KMS-11 (cell line): ENCODE results near the gene LYPD3.
A peak's percentile ranks its signal among the peaks of the same experiment; 100 is the strongest.

Source experiments
- H2AFZ ChIP-seq: fragments of 200-600 bp; sonication (generic); 2 replicates; pipeline ENCODE4 v1.6.1; 2016; ENCODE audit warnings: antibody characterized with exemption, mixed run types, low read depth
- H3K27ac ChIP-seq: fragments of 200-600 bp; sonication (generic); 2 replicates; pipeline ENCODE4 v1.6.1; 2016; ENCODE audit warnings: mild to moderate bottlenecking, mixed run types
- H3K27me3 ChIP-seq: fragments of 200-600 bp; sonication (generic); 2 replicates; pipeline ENCODE4 v1.6.1; 2017; ENCODE audit warnings: mild to moderate bottlenecking, low read depth, mixed run types, moderate library complexity; ENCODE audit not compliant: insufficient read depth
- H3K36me3 ChIP-seq: fragments of 200-600 bp; sonication (generic); 2 replicates; pipeline ENCODE4 v1.6.1; 2017; ENCODE audit warnings: mild to moderate bottlenecking, mixed run types; ENCODE audit not compliant: insufficient read depth
- H3K4me1 ChIP-seq: fragments of 200-600 bp; sonication (generic); 2 replicates; pipeline ENCODE4 v1.6.1; 2016; ENCODE audit warnings: mild to moderate bottlenecking, low read depth, mixed run types; ENCODE audit not compliant: poor library complexity, severe bottlenecking
- H3K4me2 ChIP-seq: fragments of 200-600 bp; sonication (generic); 2 replicates; pipeline ENCODE4 v1.7.0; 2016; ENCODE audit warnings: mild to moderate bottlenecking, mixed run types
- H3K4me3 ChIP-seq: fragments of 200-600 bp; sonication (generic); IDR thresholded peaks from 2 replicates; pipeline ENCODE4 v1.6.1; 2017; ENCODE audit warnings: low read depth, low read length, mixed read lengths; ENCODE audit not compliant: insufficient read depth
- H3K79me2 ChIP-seq: fragments of 200-600 bp; sonication (generic); 2 replicates; pipeline ENCODE4 v1.6.1; 2016; ENCODE audit warnings: low read depth, mixed run types; ENCODE audit not compliant: insufficient read depth
- H3K9ac ChIP-seq: fragments of 200-600 bp; sonication (generic); 2 replicates; pipeline ENCODE4 v1.6.1; 2016; ENCODE audit warnings: mild to moderate bottlenecking, mixed run types
- H4K20me1 ChIP-seq: fragments of 200-600 bp; sonication (generic); 2 replicates; pipeline ENCODE4 v1.6.1; 2016; ENCODE audit warnings: mild to moderate bottlenecking, mixed run types; ENCODE audit not compliant: insufficient read depth
- CTCF ChIP-seq: fragments of 200-600 bp; sonication (generic); conservative IDR thresholded peaks from 2 replicates; pipeline ENCODE4 v1.6.1; 2017; ENCODE audit warnings: low read depth, mild to moderate bottlenecking, antibody characterized with exemption, low read length, moderate library complexity, mixed read lengths

The LYPD3 gene

GRCh38 chr19:43467276-43467675 is 1.9 kb upstream of the LYPD3 start:
- Histone ChIP-seq H3K27me3 (no peaks in the 10 kb centered on the region; the same call in 1 of the 2 replicates), H3K4me1 (peaks cover 8% of the 10 kb centered on the region), H3K4me3 (no peak overlapping the region), H3K79me2 (no peaks in the 10 kb centered on the region), H3K27ac (no peak overlapping the region), H3K36me3 (no peaks in the 10 kb centered on the region), H2AFZ (no peak overlapping the region), H4K20me1 (no peaks in the 10 kb centered on the region), H3K4me2 (no peak overlapping the region), H3K9ac (no peak overlapping the region)
- TF ChIP-seq CTCF: no peak

- Histone ChIP-seq H3K36me3 (no peaks in the 10 kb centered on the region), H3K4me2 (no peak overlapping the region), H3K27ac (no peak overlapping the region), H4K20me1 (no peaks in the 10 kb centered on the region), H3K27me3 (no peaks in the 10 kb centered on the region; the same call in 1 of the 2 replicates), H3K79me2 (no peaks in the 10 kb centered on the region), H3K9ac (no peak overlapping the region), H3K4me1 (peaks cover 8% of the 10 kb centered on the region), H2AFZ (no peak overlapping the region), H3K4me3 (no peak overlapping the region)
- TF ChIP-seq CTCF: no peak
These were observed 1.4 kb upstream of the LYPD3 start for GRCh38 chr19:43466793-43467192.

- H3K36me3 ChIP-seq: no peaks in the 10 kb centered on the region
- H3K4me1 ChIP-seq: peaks cover 8% of the 10 kb centered on the region
- peak overlapping the region; percentile 76 for H3K4me2 ChIP-seq
- no peaks in the 10 kb centered on the region for H4K20me1 ChIP-seq
- peak overlapping the region; percentile 1; the same call in 1 of the 2 replicates for H3K9ac ChIP-seq
- peak overlapping the region; percentile 93 for H2AFZ ChIP-seq
- TF ChIP-seq CTCF: no peak
- H3K27ac ChIP-seq: peak overlapping the region; percentile 3; the same call in 1 of the 2 replicates
- H3K27me3 ChIP-seq: peaks cover 2% of the 10 kb centered on the region; the same call in 1 of the 2 replicates
- H3K4me3 ChIP-seq: no peak overlapping the region
- no peaks in the 10 kb centered on the region for H3K79me2 ChIP-seq
These were observed 1.2 kb downstream of the LYPD3 start for GRCh38 chr19:43464134-43464775.

GRCh38 chr19:43463381-43464133 is 1.9 kb downstream of the LYPD3 start:
- Histone ChIP-seq H3K4me3 (no peak overlapping the region), H3K9ac (peak overlapping the region; percentile 1; the same call in 1 of the 2 replicates), H3K27me3 (peaks cover 2% of the 10 kb centered on the region; the same call in 1 of the 2 replicates), H3K79me2 (no peaks in the 10 kb centered on the region), H3K27ac (peak overlapping the region; percentile 3; the same call in 1 of the 2 replicates), H3K4me1 (peaks cover 8% of the 10 kb centered on the region), H4K20me1 (no peaks in the 10 kb centered on the region), H3K4me2 (peak overlapping the region; percentile 76), H3K36me3 (no peaks in the 10 kb centered on the region), H2AFZ (peak overlapping the region; percentile 93)
- no peak for TF ChIP-seq CTCF
